NCI-H146 (cell line): Measurements from ENCODE around the gene ACTL7A.
"Not testable (repeated sequence)": the region's sequence is repeated elsewhere in the genome, so short reads cannot be mapped to it uniquely, and the experiment has no call there.

Source experiments
- DNase-seq: peaks from one replicate; lab custom pipeline; 2025; lab: John Stamatoyannopoulos, UW

ACTL7A gene, protein sequence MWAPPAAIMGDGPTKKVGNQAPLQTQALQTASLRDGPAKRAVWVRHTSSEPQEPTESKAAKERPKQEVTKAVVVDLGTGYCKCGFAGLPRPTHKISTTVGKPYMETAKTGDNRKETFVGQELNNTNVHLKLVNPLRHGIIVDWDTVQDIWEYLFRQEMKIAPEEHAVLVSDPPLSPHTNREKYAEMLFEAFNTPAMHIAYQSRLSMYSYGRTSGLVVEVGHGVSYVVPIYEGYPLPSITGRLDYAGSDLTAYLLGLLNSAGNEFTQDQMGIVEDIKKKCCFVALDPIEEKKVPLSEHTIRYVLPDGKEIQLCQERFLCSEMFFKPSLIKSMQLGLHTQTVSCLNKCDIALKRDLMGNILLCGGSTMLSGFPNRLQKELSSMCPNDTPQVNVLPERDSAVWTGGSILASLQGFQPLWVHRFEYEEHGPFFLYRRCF

DNA sequence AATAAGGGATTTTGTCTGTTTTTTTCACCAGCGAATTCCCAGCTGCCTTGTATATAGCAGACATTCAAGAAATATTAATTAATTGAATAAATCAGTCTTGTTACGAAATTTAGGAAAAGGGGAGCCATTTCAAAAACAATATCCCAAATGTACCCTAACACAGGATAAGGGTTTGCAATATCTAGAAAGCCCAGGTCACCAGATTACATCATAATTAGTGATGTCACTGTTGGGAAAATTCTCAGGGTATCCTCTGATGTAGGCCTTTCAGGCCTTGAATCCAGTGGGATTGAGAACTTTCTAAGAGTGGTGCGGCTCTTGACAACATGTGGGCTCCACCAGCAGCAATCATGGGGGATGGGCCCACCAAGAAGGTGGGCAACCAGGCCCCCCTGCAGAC lies at the start of gene ACTL7A:
TSS of gene ACTL7A (plus strand) at position 270 of the 400 bp plus-strand sequence. CDS start at position 327, 57 bp downstream.
- no peak for DNase-seq

DNA sequence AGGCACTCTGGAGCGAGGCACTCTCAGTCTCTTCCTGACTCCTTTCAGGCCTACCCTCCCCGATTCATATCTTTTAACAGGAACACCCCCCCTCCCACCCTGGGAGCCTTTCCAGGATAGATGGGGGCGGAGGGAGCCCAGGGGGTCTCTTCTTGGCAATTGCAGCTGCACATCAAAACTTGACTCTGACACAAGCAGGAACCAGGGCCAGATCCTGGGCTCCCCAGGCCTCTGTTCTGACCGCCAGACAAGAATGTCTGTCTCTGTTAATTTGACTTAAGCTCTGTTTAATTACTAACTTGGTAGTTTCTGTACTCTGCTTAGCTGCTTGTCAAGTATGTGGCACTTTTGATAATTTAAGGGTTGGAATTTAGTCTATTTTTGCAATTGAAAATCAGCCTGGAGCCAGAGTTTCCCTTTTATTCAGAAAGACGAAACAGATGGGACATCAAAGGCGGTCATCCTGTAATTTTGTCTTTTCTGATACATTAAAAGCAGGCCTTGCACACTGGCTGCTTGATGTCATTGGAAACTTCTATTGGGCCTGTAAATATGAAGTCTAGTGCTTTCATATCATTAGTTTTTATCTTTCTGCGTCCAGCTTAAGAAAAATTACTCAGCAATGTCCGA lies 49.6 kb upstream of the ACTL7A start:
- DNase-seq = no peak

DNA sequence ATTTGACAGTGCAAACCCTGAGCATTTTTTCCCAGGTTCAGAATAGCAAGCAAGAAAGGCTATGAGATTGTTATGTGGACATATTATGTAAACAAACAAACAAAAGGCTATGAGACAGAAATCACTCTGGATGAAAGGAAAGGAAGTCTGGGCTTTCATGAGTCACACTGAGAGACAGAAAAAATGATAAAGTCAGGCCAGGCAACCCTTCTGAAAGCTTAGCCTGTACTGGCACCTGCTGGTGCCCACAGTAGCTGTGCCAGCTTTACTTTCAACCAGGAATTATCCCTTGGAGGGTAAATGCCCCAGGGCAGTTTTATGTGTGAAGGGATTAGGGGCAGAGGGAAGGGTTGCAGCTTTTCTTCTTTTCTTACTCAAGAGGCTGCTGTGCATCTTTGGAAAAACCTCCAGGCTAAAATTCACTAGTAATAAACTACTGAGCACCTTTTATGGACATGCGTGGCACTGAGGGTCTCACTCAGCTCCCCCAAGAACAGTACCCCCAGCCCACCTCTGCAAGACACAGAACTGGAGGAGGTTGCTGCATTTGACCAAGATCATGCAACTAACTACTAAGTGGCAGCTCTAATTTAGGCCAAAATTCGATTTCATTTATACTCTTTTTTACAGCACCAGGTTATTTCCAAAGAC lies 48.0 kb upstream of the ACTL7A start:
- peak; percentile 69 for DNase-seq

DNA sequence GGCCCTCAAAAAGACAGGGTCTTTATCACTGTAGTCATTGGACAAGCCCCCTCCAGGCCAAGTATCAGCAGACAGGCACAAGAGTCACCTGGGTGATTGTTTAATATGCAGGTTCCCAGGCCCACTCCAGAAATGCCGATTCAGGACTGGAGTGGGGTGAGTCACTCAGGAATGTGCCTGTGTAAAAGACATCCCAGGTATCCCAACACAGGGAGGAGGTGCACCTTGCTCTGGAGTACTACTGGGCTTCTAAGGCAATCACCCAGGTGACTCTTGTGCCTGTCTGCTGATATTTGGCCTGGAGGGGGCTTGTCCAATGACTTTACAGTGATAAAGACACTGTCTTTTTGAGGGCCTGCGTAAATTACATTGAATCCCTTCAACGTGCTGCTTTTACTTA lies 46.9 kb upstream of the ACTL7A start:
- no peak for DNase-seq

DNA sequence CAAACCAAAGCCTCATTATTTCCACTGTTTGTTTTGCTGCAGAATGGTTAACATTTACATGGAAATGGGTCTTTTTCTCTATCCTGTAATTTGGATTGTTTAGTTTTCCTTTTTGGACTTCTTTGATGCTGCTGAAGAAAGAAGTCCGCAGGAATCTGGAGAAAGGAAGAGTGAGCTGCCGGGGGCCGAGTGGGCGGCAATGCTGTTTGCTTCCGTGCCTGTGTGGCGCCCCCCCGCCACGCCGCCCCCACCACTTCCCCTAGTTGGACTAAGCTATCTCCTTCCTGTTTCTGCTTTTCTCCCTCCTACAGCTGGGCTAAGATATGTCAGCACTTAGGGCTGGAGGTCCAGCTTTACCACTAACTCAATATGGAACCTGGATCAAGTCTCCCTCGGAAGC lies 46.0 kb upstream of the ACTL7A start:
- no peak for DNase-seq

DNA sequence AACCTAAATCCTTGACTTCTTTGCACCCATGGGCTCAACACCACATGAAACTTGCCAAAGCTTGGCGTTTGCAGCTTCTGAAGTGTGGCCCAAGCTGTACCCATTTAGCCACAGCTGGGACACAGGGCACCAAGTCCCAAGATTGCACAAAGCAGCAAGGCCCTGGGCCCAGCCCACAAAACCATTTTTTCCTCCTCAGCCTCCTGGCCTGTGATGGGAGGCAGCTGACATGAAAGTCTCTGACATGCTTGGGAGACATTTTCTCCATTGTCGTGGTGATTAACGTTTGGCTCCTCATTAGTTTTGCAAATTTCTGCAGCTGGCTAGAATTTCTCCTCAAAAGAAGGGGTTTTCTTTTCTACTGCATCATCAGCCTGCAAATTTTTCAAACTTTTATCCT lies 38.2 kb upstream of the ACTL7A start:
- no peak for DNase-seq

DNA sequence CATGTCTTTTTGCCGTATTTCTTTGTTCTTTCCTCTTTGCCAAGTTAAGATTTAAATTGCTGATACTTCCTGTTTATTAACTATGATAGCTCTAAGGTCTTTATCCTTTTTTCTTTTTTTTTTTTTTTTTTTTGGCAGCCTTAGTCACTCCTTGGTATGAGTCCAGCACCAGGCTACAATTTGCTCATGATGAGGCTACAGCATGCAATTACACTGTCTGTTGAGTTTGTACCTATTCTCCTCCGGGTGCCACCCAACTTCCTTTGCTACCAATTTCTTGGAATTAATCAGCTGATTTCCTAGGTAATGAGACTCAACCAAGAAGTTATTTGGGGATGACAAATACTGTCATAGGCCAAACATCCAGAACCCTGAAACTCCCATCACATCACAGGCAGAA lies 31.8 kb upstream of the ACTL7A start:
- DNase-seq = no peak

DNA sequence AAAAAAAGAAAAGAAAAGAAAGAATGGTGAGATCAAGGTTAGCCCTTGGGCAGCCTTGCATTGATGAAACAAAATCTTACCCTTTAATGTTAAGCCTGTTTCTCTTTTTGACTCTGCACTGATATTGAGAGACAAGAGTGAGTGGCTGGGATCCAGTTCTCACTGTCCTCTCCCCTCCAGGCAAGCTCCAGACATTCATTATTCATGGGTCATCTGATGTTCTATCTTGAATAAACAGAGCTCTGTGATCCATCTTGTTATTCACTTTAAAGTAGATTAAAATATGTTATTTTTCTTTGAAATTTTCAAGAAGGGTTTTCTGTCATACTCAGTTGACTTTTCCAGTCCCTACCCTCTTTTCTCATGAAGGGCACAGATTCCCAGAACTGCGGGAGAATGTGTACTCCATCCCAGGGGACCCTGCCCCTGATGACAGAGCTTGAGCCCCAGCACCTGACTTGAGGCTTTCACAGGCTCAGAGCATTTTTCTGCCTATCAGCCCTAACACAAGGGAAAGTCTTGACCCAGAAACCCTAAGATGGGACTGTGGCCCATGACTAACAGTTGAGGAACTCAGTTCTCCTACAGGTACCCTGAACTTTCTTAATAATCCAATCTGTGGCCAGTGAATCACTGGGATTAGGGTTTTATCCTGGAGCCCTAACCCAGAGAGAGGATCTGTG lies 30.4 kb upstream of the ACTL7A start:
- no peak for DNase-seq

DNA sequence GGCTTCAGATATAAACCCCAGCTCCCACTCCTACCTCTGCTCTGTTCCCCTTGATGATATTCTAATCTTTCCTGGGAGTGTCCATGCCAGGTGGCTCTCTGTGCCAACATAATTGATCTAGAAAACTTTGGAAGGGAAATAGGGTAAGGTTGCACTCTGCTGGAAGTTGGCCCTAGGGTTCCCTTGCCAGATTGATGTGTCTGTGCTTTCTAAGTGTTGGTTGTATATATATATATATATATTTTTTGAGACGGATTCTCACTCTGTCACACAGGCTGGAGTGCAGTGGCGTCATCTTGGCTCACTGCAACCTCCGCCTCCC lies 29.9 kb upstream of the ACTL7A start:
- DNase-seq = no peak

DNA sequence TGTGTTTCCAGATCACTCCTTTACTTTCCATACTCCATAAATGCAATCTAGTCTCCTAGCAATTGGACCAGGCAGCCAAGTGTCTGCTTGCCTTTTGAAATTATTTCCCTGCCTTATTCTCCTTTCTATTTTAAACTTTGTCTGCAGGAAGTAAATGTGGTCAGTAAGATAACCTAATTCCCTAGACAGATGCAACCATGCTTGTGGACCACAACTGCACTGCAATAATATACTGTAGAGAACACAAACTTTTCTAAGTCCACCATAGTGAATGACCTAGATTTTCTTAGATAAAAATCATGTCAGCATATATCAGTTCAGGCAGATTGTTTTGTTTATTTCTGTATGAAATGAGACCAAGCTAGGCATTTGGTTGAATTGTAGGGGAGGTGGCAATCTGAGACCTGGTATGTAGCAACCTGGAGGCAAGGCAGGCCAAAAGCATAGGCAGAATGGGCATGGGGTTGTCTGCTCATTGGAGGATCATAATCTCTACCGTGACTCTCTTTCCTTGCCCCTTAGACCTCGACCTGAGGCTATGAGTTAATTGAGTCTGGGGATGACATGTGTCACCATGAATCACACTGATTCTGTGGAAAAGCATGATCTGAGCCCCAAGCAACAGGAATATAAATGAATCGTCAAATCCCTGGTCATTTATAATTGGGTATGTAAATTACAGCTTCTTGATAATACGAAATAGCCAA lies 27.0 kb upstream of the ACTL7A start:
- no peak for DNase-seq

DNA sequence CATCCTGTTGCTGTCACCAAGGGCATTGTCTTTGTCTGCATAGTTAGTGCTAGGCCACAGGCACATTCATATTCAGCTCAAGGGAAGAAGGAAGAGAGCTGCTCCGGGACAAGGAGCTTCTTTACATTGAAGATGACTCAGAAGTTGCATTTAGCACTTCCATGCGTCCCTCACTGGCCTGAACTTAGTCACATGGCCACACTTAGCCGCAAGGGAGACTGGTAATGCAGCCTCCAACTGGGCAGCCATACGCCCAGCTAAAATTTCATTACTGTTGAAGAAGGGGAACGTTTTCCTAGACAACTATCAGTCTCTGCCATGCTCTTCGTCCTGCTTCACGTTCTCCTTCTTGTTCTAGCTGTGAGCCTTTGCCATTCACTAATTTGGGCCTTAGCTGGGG lies 26.2 kb upstream of the ACTL7A start:
- no peak for DNase-seq

DNA sequence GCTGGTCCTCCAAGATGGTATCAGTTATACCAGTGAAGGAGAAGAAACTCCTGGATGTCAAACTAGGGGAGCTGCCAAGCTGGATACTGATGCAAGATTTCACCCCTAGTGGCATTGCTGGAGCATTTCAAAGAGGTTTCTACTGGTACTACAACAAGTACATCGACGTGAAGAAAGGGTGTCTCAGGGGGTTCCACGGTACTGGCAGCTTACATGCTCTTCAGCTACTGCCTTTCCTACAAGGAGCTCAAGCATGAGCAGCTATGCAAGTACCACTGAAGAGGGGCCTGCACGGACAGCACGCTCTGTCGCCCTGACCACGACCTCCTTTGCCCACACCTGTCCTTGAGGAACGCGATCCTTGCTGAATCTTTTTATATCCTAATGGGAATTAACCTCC lies 25.7 kb upstream of the ACTL7A start:
- no peak for DNase-seq

DNA sequence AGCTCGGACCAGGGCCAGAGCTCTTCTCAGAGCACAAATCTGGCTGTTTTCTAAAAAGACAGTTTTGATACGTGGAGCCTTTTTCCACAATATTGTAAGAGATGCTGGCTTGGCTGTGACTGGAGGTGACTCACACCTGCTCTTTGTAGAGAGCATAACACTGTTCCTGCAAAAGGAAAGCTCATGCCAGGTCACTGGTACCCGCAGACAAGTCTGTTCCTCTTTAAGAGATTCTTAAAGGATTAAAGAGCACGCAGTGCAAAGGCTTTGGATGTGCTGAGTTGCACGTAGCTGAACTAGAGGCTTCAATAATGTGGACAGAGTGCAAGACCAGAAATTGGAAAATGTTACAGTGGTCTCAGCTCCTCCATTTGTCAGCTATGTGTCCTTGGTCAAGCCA lies 25.3 kb upstream of the ACTL7A start:
- DNase-seq = no peak

DNA sequence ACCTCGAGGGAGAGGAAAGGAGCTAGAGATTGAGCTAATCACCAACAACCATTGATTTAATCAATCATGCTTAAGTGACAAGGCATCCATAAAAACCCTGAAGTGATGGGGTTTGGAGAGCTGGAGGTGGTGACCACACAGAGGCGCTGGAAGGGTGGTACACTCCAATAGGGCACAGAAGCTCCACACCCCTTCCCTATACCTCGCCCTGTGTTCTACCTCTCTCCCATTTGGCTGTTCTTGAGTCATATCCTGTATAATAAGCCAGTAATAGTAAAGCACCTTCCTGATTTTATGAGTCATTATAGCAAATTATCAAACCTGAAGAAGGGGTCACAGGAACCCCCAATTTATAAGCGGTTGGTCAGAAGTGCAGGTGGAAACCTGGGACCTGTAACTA lies 24.5 kb upstream of the ACTL7A start:
- DNase-seq = no peak

DNA sequence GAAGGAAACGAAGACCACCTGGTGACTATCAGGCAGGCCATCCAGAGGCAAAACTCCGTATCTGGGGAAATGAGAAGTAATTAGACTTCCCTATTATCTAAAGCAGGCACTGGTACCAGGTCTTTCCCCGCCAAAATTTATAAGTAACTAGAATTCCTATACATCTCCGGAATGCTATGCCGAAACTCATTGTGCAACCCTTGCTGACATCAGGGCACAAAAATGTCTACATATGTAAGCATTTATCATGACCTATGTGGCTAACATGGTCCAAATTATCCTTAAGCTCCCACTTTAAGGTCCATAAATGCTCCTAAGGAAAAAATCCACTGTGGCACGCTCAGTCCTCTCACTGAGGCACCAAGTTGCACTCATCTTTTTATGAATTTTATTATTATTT lies 24.0 kb upstream of the ACTL7A start:
- no peak for DNase-seq

DNA sequence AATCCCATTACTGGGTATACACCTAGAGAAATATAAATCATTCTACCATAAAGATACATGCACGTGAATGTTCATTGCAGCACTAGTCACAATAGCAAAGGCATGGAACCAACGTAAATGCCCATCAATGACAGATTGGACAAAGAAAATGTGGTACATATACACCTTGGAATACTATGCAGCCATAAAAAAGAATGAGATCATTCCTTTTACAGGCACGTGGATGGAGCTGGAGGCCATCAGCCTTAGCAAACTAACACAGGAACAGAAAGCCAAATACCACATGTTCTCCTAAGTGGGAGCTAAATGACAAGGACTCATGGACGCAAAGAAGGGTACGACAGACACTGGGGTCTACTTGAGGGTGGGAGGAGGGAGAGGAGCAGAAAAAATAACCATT lies 22.5 kb upstream of the ACTL7A start:
- DNase-seq = not testable (repeated sequence)

DNA sequence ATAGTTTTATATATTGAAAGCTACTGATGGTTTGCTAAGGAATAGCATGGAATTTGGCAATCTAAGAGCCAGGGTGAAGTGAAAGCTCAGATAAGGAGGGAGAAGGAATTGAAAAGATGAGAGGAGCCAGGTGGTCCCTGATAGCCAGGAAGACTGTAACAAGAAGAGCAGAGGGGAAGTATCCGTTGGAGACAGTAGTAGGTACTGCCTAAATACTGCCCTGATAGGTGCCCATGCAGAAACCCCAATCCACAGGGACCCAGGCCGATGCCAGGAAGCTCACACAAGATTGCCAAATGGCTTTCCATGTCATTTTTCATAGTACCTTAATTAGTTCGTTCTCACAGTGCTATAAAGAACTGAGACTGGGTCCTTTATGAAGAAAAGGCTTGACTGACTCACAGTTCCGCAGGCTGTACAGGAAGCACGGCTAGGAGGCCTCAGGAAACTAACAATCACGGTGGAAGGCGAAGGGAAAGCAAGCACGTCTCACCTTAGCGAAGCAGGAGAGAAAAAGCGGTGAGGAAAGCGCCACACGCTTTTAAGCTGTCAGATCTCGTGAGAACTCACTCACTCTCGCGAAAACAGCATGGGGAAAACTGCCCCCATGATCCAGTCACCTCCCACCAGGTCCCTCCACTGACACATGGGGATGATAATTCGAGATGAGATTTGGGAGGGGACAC lies 19.3 kb upstream of the ACTL7A start:
- DNase-seq = no peak

DNA sequence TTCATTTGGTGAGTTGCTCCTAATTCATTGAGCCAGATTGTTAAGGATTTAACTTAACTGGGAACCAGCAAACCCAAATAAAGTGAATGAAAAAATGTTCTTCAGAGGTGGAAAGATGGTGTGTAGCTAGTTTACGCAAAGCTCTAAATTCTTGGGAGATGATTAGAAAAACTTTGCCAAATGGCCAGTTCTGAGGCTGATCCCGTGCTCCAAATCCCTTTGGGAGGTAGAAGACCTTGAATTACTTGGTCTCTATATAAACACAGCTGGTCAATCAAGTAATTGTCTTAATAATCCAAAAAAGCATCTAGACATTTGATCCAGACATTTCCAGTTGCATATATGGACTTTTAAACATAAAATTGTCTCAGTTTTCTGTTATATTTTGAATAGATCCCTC lies 17.7 kb upstream of the ACTL7A start:
- DNase-seq = peak; percentile 53

DNA sequence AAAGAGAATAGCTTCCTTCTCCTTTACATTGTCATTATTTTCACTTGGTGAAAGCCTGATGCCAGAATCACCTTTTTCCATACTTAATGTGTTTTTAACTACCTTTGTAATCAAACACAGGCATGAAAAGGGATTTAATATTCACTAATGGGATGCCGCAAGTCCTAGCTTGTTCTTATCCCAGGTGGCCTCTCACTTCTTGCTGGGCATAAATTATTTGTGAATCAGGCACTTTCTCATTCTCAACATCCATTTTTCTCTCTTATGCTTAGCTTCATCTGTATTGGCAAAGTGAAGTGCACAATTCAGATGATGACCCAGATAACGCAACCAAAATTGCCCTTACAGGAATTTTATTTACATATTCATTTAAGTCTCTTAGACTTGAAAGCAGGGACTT lies 17.2 kb upstream of the ACTL7A start:
- peak; percentile 82 for DNase-seq

DNA sequence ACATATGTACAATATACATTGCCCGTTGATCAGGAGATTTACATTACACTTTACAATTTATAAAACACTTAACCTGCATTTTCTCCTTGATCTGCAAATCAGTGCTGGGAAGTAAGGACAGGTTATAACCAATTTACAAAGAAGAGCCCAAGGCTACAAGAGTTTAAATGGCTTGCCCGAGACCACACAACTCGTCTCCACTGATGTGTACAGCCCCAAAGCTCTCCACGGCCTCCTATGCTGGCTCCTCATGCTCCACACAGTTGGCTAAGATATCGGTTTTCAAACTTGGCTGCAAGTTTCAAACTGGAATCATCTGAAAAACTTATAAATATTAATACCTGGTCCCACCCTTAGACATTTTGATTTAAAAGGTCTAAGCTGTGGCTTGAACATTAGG lies 16.6 kb upstream of the ACTL7A start:
- no peak for DNase-seq

DNA sequence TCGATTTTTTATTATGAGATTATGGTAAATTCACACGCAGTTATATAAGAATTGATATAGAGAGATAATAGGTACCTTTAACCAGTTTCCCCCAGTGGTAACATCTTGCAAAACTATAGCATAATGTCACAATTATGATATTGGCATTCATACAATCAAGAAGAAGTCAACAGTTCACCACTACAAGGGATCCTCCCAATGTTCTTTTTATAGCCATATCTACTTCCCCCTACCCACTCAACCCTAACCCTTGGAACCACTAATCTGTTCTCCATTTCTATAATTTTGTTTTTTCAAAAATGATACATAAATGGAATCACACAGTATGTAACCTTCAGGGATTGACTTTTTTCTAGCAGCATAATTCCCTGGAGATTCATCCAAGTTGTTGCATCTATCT lies 16.1 kb upstream of the ACTL7A start:
- DNase-seq = no peak

DNA sequence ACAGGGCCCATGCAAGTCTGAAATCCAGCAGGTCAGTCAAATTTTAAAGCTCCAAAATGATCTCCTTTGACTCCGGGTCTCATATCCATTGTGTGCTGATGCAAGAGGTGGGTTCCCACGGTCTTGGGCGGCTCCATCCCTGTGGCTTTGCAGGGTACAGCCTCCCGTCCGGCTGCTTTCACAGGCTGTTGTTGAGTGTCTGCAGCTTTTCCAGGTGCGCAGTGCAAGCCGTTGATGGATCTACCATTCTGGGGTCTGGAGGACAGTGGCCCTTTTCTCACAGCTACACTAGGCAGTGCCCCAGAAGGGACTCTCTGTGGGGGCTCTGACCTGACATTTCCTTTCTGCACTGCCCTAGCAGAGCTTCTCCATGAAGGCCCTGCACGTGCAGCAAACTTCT lies 13.8 kb upstream of the ACTL7A start:
- peak; percentile 53 for DNase-seq
